Bladder microvascular endothelial cell (primary cell): ENCODE data around the gene SLC5A9. TPM values are rescaled to one million over a fixed set of nuclear protein-coding genes. Genes with fewer than 3 reads are reported as not detected.

Experiments
- total RNA-seq: library from RNA; depleted of rRNA; stranded (reverse); fragments of >200 nt; gene quantifications from 2 replicates; pipeline ENCODE4 v1.2.3, GENCODE V29; 2014

The SLC5A9 gene
- total RNA-seq, result not detected in 2 replicates

GRCh38 chr1:48222501-48223242, at the start of gene SLC5A9:
Gene SLC5A9 (plus strand): TSS chr1:48222716. CDS start chr1:48222737, 21 bp downstream.

Other genes starting within 250 kb of the SLC5A9 start
- under 0.01 TPM in 1 of 2 replicates, not detected in the other for gene TRABD2B, start 225.3 kb upstream of the SLC5A9 start, total RNA-seq
- gene SPATA6, start 249.5 kb downstream of the SLC5A9 start, total RNA-seq, result 1.6 TPM in 2 replicates